Measurements from ENCODE around the gene CLSTN1.

CLSTN1 gene

GRCh38 chr1:9861360-9861759 lies 37.6 kb upstream of the CLSTN1 start:
- TF ChIP-seq CTCF (conservative IDR thresholded peaks at IDR 0.05; ENCODE audit: low read depth) = no peak
- peak overlapping the region; percentile 25; the same call in 1 of the 2 replicates for H3K27ac ChIP-seq
- POLR2A ChIA-PET (ENCODE audit: low non-redundant PET) = no interaction called here
- no peak for DNase-seq (ENCODE audit: low spot score)
- CTCF ChIA-PET = interaction anchor here (0.6 to 1.3 kb wide), 7 partner anchors 9 to 1154 kb away, joined by 3 to 5 read pairs (median 3); no protein-coding TSS in a partner anchor

GRCh38 chr1:9860887-9861286 lies 37.1 kb upstream of the CLSTN1 start:
- peak overlapping the region; percentile 25; the same call in 1 of the 2 replicates for H3K27ac ChIP-seq
- no peak for DNase-seq (ENCODE audit: low spot score)
- no peak for TF ChIP-seq CTCF (conservative IDR thresholded peaks at IDR 0.05; ENCODE audit: low read depth)
- ChIA-PET POLR2A (ENCODE audit: low non-redundant PET) (interaction anchor here (0.6 kb wide), 1 partner anchor 47 kb away, joined by 3 read pairs; no protein-coding TSS in a partner anchor), CTCF (interaction anchor here (0.6 to 1.8 kb wide), 6 partner anchors 9 to 1154 kb away, joined by 3 to 7 read pairs (median 4); no protein-coding TSS in a partner anchor)

GRCh38 chr1:9859281-9860014 lies 35.7 kb upstream of the CLSTN1 start:
- ChIA-PET CTCF (interaction anchor here (0.5 to 1.8 kb wide), 4 partner anchors 31 to 231 kb away, joined by 3 to 7 read pairs (median 4); no protein-coding TSS in a partner anchor), POLR2A (ENCODE audit: low non-redundant PET) (no interaction called here)
- peak overlapping the region; percentile 41 for H3K27ac ChIP-seq
- no peak for DNase-seq (ENCODE audit: low spot score)
- TF ChIP-seq CTCF (conservative IDR thresholded peaks at IDR 0.05; ENCODE audit: low read depth) = no peak

- DNase-seq (ENCODE audit: low spot score) = no peak
- POLR2A ChIA-PET (ENCODE audit: low non-redundant PET) = no interaction called here
- TF ChIP-seq CTCF (conservative IDR thresholded peaks at IDR 0.05; ENCODE audit: low read depth) = no peak
- peak overlapping the region; percentile 41 for H3K27ac ChIP-seq
- CTCF ChIA-PET = interaction anchor here (0.5 to 0.6 kb wide), 2 partner anchors 32 to 46 kb away, joined by 3 to 5 read pairs; no protein-coding TSS in a partner anchor
Measured at GRCh38 chr1:9858293-9859035, 34.7 kb upstream of the CLSTN1 start.

GRCh38 chr1:9855186-9855585 lies 31.4 kb upstream of the CLSTN1 start:
- ChIA-PET POLR2A (ENCODE audit: low non-redundant PET) (no interaction called here), CTCF (interaction anchor here (0.6 to 0.7 kb wide), 2 partner anchors 12 to 112 kb away, joined by 3 to 6 read pairs; no protein-coding TSS in a partner anchor)
- TF ChIP-seq CTCF (conservative IDR thresholded peaks at IDR 0.05; ENCODE audit: low read depth) = no peak
- DNase-seq (ENCODE audit: low spot score) = no peak
- H3K27ac ChIP-seq = no peak overlapping the region

- TF ChIP-seq CTCF (conservative IDR thresholded peaks at IDR 0.05; ENCODE audit: low read depth) = no peak
- CTCF ChIA-PET = interaction anchor here (0.8 kb wide), 1 partner anchor 27 kb away, joined by 4 read pairs; no protein-coding TSS in a partner anchor
- DNase-seq (ENCODE audit: low spot score) = no peak
- H3K27ac ChIP-seq = peak overlapping the region; percentile 75
- POLR2A ChIA-PET (ENCODE audit: low non-redundant PET) = interaction anchor here (0.7 kb wide), 1 partner anchor 27 kb away, joined by 3 read pairs; no protein-coding TSS in a partner anchor
Measured at GRCh38 chr1:9853249-9853595, 29.5 kb upstream of the CLSTN1 start.

All from RWPE1 (cell line).